A549 treated with AZD9567 at 1 μM for 4 hours (cell line): Measurements from ENCODE around the gene OR2M5. TPM values are rescaled to one million over a fixed set of nuclear protein-coding genes. Genes with fewer than 3 reads are reported as not detected.

Source experiments
- total RNA-seq: library from RNA; stranded (reverse); fragments of 200-300 nt; extraction: Qiagen RNA extraction; gene quantifications from 5 replicates; pipeline ENCODE4 v1.2.3, GENCODE V29; 2022; ENCODE audit not compliant: insufficient read depth

OR2M5 gene
- total RNA-seq = not detected in 5 replicates

DNA sequence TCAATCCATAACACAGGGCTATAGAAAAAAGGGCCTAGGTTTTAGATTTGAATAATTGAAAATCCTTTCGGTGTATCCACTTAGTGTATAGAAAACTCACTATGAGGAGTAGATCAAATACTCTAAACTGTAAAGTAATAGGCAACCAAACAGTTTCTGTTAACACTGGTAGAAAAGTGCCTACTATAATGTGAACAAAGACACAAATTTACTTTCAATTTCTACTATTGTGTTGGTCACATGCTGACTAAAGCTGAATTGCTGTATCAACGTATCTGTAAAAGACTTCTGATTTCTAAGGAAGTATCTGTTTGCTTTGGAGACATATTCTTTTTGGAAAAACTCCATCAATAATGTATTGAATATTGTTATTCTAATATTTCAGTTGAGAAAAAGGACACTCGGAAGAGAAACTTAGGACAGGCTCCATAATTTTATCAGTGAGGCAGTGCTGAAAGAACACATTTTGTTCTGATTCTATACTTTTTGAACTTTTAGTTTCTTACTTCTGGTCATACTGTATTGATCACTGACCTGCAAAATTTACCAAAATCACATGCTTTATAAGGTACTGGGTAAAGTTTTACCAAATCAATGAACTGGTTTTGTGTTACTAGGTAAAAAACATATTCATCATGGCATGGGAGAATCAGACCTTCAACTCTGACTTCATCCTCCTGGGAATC, at the start of gene OR2M5:
TSS of gene OR2M5 (plus strand) at position 636 of the 686 bp plus-strand sequence. CDS start at position 636, 0 bp downstream.

DNA sequence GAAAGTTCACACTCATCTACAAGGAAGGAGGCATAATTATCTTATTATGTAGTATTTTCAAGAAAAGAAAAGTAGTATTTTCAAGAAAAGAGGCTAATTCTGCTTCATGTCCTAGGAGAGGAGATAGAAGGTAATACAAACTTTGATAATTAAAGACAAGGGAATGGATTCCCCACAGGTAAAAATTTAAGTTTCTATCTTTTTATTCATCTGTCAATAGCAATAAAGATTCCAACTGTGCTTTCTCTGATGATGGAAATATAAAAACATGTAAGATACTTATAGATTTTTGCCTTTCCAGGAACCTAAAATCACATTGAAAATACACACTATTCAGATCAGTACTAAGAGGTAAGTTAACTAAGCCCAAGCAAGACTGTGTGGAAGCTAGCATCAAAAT, 29.6 kb downstream of the OR2M5 start, which contains the start of gene OR2M2:
TSS of gene OR2M2 (plus strand) at position 301 of the 400 bp plus-strand sequence. CDS start 5,165 bp downstream, outside the sequence.

Other genes with a start within 250 kb of the OR2M5 start
- not detected in 5 replicates for gene OR2W3, start 249.6 kb upstream of the OR2M5 start, total RNA-seq
- gene OR2T8, start 224.9 kb upstream of the OR2M5 start, total RNA-seq = not detected in 5 replicates
- not detected in 5 replicates for gene OR2AJ1, start 220.3 kb upstream of the OR2M5 start, total RNA-seq
- gene OR2L8, start 196.3 kb upstream of the OR2M5 start, total RNA-seq = not detected in 5 replicates
- gene OR2AK2, start 179.9 kb upstream of the OR2M5 start, total RNA-seq = not detected in 5 replicates
- gene OR2L5, start 131.5 kb upstream of the OR2M5 start, total RNA-seq = not detected in 5 replicates
- gene OR2L2, start 115.1 kb upstream of the OR2M5 start, total RNA-seq = not detected in 5 replicates
- not detected in 5 replicates for gene OR2L3, start 98.3 kb upstream of the OR2M5 start, total RNA-seq
- not detected in 5 replicates for gene OR2L13, start 50.0 kb upstream of the OR2M5 start, total RNA-seq
- not detected in 5 replicates for gene OR2M2, start 29.7 kb downstream of the OR2M5 start, total RNA-seq
- gene OR2M3, start 52.1 kb downstream of the OR2M5 start, total RNA-seq = not detected in 5 replicates
- gene OR2M4, start 86.3 kb downstream of the OR2M5 start, total RNA-seq = not detected in 5 replicates
- gene OR2T33, start 132.8 kb downstream of the OR2M5 start, total RNA-seq = not detected in 5 replicates
- not detected in 5 replicates for gene OR2T12, start 158.3 kb downstream of the OR2M5 start, total RNA-seq
- not detected in 5 replicates for gene OR2M7, start 179.4 kb downstream of the OR2M5 start, total RNA-seq
- not detected in 5 replicates for gene OR14C36, start 203.6 kb downstream of the OR2M5 start, total RNA-seq
- not detected in 5 replicates for gene OR2T4, start 216.5 kb downstream of the OR2M5 start, total RNA-seq
- not detected in 5 replicates for gene OR2T6, start 230.6 kb downstream of the OR2M5 start, total RNA-seq